Myometrial cell (primary cell): Measurements from ENCODE around the gene FHIP1B. TPM values are rescaled to one million over a fixed set of nuclear protein-coding genes. Genes with fewer than 3 reads are reported as not detected.

Experiments
- total RNA-seq: library from RNA; depleted of rRNA; stranded (reverse); fragments of >200 nt; gene quantifications from 2 replicates; pipeline ENCODE4 v1.2.3, GENCODE V29; 2015

The FHIP1B gene
- 9.4 and 13.0 TPM in 2 replicates for total RNA-seq

GRCh38 chr11:6234387-6235107, at the start of gene FHIP1B:
FHIP1B (minus strand) TSS chr11:6234636; CDS start chr11:6224516, 10,120 bp downstream.

GRCh38 chr11:6238902-6239301, 4.5 kb upstream of the FHIP1B start, which contains the start of gene CNGA4:
CNGA4 (plus strand) TSS chr11:6239089; CDS start chr11:6239207, 118 bp downstream.

GRCh38 chr11:6205366-6205765, 29.1 kb downstream of the FHIP1B start, which contains the start of gene C11orf42:
C11orf42 (plus strand) TSS chr11:6205557; CDS start chr11:6205616, 59 bp downstream.

GRCh38 chr11:6199174-6199810, 35.1 kb downstream of the FHIP1B start, which contains the start of gene OR52W1:
OR52W1 (plus strand) TSS chr11:6199224; CDS start chr11:6199224, 0 bp downstream.

GRCh38 chr11:6170226-6170625, 64.2 kb downstream of the FHIP1B start, which contains the start of gene OR52B2:
OR52B2 (minus strand) TSS chr11:6170326; CDS start chr11:6170326, 0 bp downstream.

Other genes starting within 250 kb of the FHIP1B start
- not detected in 2 replicates for gene OR52L1, start 247.7 kb downstream of the FHIP1B start, total RNA-seq
- gene OR56A4, start 227.7 kb downstream of the FHIP1B start, total RNA-seq: not detected in 2 replicates
- gene OR56A1, start 203.9 kb downstream of the FHIP1B start, total RNA-seq: not detected in 2 replicates
- gene OR56B4, start 127.0 kb downstream of the FHIP1B start, total RNA-seq: not detected in 2 replicates
- not detected in 2 replicates for gene OR52B2, start 64.3 kb downstream of the FHIP1B start, total RNA-seq
- not detected in 2 replicates for gene OR52W1, start 35.4 kb downstream of the FHIP1B start, total RNA-seq
- not detected in 2 replicates for gene C11orf42, start 29.1 kb downstream of the FHIP1B start, total RNA-seq
- gene CNGA4, start 4.5 kb upstream of the FHIP1B start, total RNA-seq: not detected in 2 replicates
- not detected in 2 replicates for gene CCKBR, start 25.2 kb upstream of the FHIP1B start, total RNA-seq
- 515 and 705 TPM in 2 replicates for gene CAVIN3, start 85.9 kb upstream of the FHIP1B start, total RNA-seq
- 78.9 and 106 TPM in 2 replicates for gene SMPD1, start 155.8 kb upstream of the FHIP1B start, total RNA-seq
- gene APBB1, start 184.5 kb upstream of the FHIP1B start, total RNA-seq: 48.4 and 60.6 TPM in 2 replicates
- gene HPX, start 206.4 kb upstream of the FHIP1B start, total RNA-seq: not detected in 2 replicates
- gene TRIM3, start 239.3 kb upstream of the FHIP1B start, total RNA-seq: 12.8 and 26.5 TPM in 2 replicates
- 87.0 and 106 TPM in 2 replicates for gene ARFIP2, start 246.7 kb upstream of the FHIP1B start, total RNA-seq
- gene TIMM10B, start 246.9 kb upstream of the FHIP1B start, total RNA-seq: 53.2 and 55.1 TPM in 2 replicates